K562 (cell line): ENCODE results near the gene FAM222A. TPM values are rescaled to one million over a fixed set of nuclear protein-coding genes. Genes with fewer than 3 reads are reported as not detected.

ENCODE experiments used
- ARNT ChIP-seq, 2 experiments: fragments of 450-650 bp; IDR thresholded peaks; 2 replicates each; pipeline ENCODE4 v1.6.1; 2016; ENCODE audit warnings: mild to moderate bottlenecking in 1 of 2
- CXXC5 ChIP-seq: fragments of 250-450 bp; sonication (Bioruptor Pico); IDR thresholded peaks from 2 replicates; pipeline ENCODE4 v1.8.0; 2022; ENCODE audit warnings: inconsistent platforms, mild to moderate bottlenecking, moderate library complexity
- E2F3 ChIP-seq: fragments of 250-450 bp; sonication (Bioruptor Pico); IDR thresholded peaks from 2 replicates; pipeline ENCODE4 v1.4.0; 2020; ENCODE audit warnings: mild to moderate bottlenecking
- GTF2E2 ChIP-seq: fragments of 200-800 bp; sonication (Bioruptor generic); IDR thresholded peaks from 2 replicates; pipeline ENCODE4 v1.6.1; 2016; ENCODE audit warnings: missing genetic modification characterization, missing compliant biosample characterization
- HOXB6 ChIP-seq: fragments of 250-450 bp; sonication (Bioruptor Pico); IDR thresholded peaks from 2 replicates; pipeline ENCODE4 v1.5.1; 2022; ENCODE audit warnings: mild to moderate bottlenecking, borderline replicate concordance
- JUND ChIP-seq, 2 experiments: IDR thresholded peaks; 2 replicates in 1 of 2; 3 replicates in 1 of 2; pipeline ENCODE4 v1.6.1; 2011; ENCODE audit warnings: borderline replicate concordance in 2 of 2, low read depth in 2 of 2, low read length in 2 of 2, improper control_type of control experiment in 1 of 2, missing biosample characterization in 1 of 2, missing genetic modification characterization in 1 of 2, missing genetic modification reagents in 1 of 2
- KHSRP ChIP-seq: fragments of 450-650 bp; IDR thresholded peaks from 2 replicates; pipeline ENCODE4 v1.6.1; 2017
- KLF10 ChIP-seq: fragments of 250-450 bp; sonication (Bioruptor Pico); IDR thresholded peaks from 2 replicates; pipeline ENCODE4 v1.6.1; 2021; ENCODE audit warnings: matching md5 sums
- LCOR ChIP-seq: sonication (generic); formaldehyde crosslinking; IDR thresholded peaks from 2 replicates; pipeline ENCODE4 v1.8.0; 2022; ENCODE audit warnings: mild to moderate bottlenecking, missing genetic modification reagents
- MLX ChIP-seq, 2 experiments: fragments of 450-650 bp in 1 of 2; sonication (generic) in 1 of 2; formaldehyde crosslinking; conservative IDR thresholded peaks; 2 replicates each; pipeline versions ENCODE4 v1.4.0 to v1.8.1; 2020 to 2022; ENCODE audit warnings: mild to moderate bottlenecking in 1 of 2, missing genetic modification reagents in 1 of 2
- NR2C2 ChIP-seq, 2 experiments: fragments of 200-800 bp in 1 of 2; sonication (Bioruptor generic) in 1 of 2; sonication (generic) in 1 of 2; formaldehyde crosslinking in 1 of 2; IDR thresholded peaks; 2 replicates each; pipeline versions ENCODE4 v1.6.1 to v1.8.0; 2016 to 2022; ENCODE audit warnings: mild to moderate bottlenecking in 1 of 2, missing compliant biosample characterization in 1 of 2, missing genetic modification characterization in 1 of 2, missing genetic modification reagents in 1 of 2
- PATZ1 ChIP-seq: fragments of 250-450 bp; sonication (Bioruptor Pico); IDR thresholded peaks from 2 replicates; pipeline ENCODE4 v1.5.0; 2020; ENCODE audit warnings: mild to moderate bottlenecking, borderline replicate concordance
- SMARCE1 ChIP-seq: fragments of 450-650 bp; IDR thresholded peaks from 2 replicates; pipeline ENCODE4 v1.7.1; 2016; ENCODE audit warnings: mild to moderate bottlenecking
- ZKSCAN3 ChIP-seq: fragments of 250-450 bp; sonication (Bioruptor Pico); IDR thresholded peaks from 2 replicates; pipeline ENCODE4 v1.4.0; 2020
- ZNF609 ChIP-seq: sonication (generic); formaldehyde crosslinking; IDR thresholded peaks from 2 replicates; pipeline ENCODE4 v1.8.1; 2023; ENCODE audit warnings: missing genetic modification reagents, mild to moderate bottlenecking, borderline replicate concordance
- ZNF644 ChIP-seq: fragments of 200-800 bp; sonication (Bioruptor generic); IDR thresholded peaks from 2 replicates; pipeline ENCODE4 v1.6.1; 2016; ENCODE audit warnings: low read depth, missing genetic modification characterization, missing compliant biosample characterization
- polyA plus RNA-seq, 8 experiments: library from polyadenylated mRNA; depleted of rRNA in 4 of 8; stranded (reverse) in 5 of 8; unstranded in 3 of 8; fragments of >200 nt; fragmentation: Nextera tagmentation in 2 of 8; fragmentation: Illumina TruSeq in 1 of 8; extraction: Ambion mirVana in 2 of 8; extraction: Trizol in 1 of 8; gene quantifications; 2 replicates each; pipeline versions ENCODE4 v1.2.1 to v1.2.3, GENCODE V29; 2011 to 2014; ENCODE audit warnings: inconsistent platforms in 1 of 8, missing spikeins in 1 of 8
- total RNA-seq, 7 experiments: library from RNA; depleted of rRNA in 6 of 7; stranded (reverse); fragments of >200 nt in 6 of 7; fragmentation: Illumina TruSeq in 2 of 7; extraction: Trizol in 2 of 7; gene quantifications; 2 replicates each; pipeline versions ENCODE4 v1.2.1 to v1.2.3, GENCODE V29; 2011 to 2021; ENCODE audit warnings: low replicate concordance in 1 of 7
- TF ChIP-seq, protein P1 (sequence below), 3 experiments: IDR thresholded peaks in 2 of 3; conservative IDR thresholded peaks in 1 of 3; 2 replicates each; pipeline ENCODE4 v1.5.1; 2011 to 2012; ENCODE audit warnings: low read length in 3 of 3, mild to moderate bottlenecking in 3 of 3, control low read depth in 2 of 3, improper control_type of control experiment in 1 of 3, inconsistent platforms in 1 of 3, low read depth in 1 of 3, mixed read lengths in 1 of 3, moderate library complexity in 1 of 3; ENCODE audit not compliant: insufficient read depth in 2 of 3

Gene FAM222A
- total and polyA plus RNA-seq, 9 of the 15 experiments (the other 6 are each of a cell fraction or from before 2014, with no cell fraction given), result 0.03 to 0.36 (median 0.12) TPM; not detected in 1

DNA sequence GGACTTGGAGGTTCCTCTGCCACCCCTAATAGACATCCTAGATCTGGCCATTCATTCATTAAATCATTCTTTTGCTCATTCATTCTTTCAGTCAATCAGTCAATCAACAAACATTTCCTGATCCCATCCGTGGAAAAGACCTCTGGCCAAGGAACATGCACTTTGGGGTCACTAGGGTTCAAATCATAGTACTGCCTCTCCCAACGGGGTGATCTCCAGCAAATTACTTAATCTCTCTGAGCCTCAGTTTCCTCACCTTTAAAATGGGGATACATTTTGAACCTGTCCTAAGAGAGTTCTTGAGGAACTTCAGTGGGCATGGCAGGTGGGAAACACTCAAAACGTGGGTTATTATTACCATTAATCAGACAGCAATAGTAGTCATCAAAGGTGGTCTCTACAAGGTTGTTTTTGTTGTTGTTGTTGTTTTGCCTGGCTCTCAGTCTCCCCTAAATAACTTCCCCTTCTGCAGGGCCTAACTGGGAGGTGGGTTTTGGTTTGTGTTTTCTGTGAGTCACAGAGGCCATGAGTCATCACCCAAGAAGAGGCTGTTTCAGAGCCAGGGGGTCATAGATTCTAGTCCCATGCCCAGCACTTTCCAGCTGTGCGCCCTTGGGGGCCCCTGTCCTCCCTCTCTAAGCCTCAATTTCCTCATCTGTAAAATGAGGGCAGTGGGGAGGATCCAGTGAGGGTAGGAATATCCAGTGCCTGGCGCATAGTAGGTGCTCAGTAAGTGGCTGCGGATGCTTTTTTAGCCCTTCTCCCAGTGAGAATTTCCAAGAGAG is 16.9 kb upstream of the FAM222A start (continued):
- TF ChIP-seq, protein P1, sequence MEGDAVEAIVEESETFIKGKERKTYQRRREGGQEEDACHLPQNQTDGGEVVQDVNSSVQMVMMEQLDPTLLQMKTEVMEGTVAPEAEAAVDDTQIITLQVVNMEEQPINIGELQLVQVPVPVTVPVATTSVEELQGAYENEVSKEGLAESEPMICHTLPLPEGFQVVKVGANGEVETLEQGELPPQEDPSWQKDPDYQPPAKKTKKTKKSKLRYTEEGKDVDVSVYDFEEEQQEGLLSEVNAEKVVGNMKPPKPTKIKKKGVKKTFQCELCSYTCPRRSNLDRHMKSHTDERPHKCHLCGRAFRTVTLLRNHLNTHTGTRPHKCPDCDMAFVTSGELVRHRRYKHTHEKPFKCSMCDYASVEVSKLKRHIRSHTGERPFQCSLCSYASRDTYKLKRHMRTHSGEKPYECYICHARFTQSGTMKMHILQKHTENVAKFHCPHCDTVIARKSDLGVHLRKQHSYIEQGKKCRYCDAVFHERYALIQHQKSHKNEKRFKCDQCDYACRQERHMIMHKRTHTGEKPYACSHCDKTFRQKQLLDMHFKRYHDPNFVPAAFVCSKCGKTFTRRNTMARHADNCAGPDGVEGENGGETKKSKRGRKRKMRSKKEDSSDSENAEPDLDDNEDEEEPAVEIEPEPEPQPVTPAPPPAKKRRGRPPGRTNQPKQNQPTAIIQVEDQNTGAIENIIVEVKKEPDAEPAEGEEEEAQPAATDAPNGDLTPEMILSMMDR (IDR thresholded peaks at IDR 0.05 in 2 of 3, conservative IDR thresholded peaks at IDR 0.05 in 1 of 3; ENCODE audit: insufficient read depth in 2 of 3, low read depth in 1 of 3, low read length in 3 of 3), result no peak
- TF ChIP-seq GTF2E2 (tag) (no peak), HOXB6 (CRISPR knock-in tag) (no peak), PATZ1 (CRISPR knock-in tag) (no peak), ZNF644 (tag) (no peak), JUND (IDR thresholded peaks at IDR 0.05; ENCODE audit: borderline replicate concordance, low read depth, low read length) (peak; percentile 87), JUND (tag; IDR thresholded peaks at IDR 0.05; ENCODE audit: borderline replicate concordance, low read depth, low read length) (peak; percentile 53; the same call in 2 of the 3 replicates), SMARCE1 (peak; percentile 55; the same call in 1 of the 2 replicates), KHSRP (no peak), ZKSCAN3 (CRISPR knock-in tag) (no peak), MLX (CRISPR knock-in tag; conservative IDR thresholded peaks at IDR 0.05) (no peak), KLF10 (CRISPR knock-in tag) (no peak), NR2C2 (CRISPR knock-in tag; IDR thresholded peaks at IDR 0.05) (no peak), NR2C2 (tag; IDR thresholded peaks at IDR 0.05) (no peak), CXXC5 (CRISPR knock-in tag) (no peak), E2F3 (no peak), ZNF609 (CRISPR knock-in tag) (no peak), LCOR (no peak), ARNT (IDR thresholded peaks at IDR 0.05) (no peak)
